ENCODE data around the gene RAVER1. TPM values are rescaled to one million over a fixed set of nuclear protein-coding genes. Genes with fewer than 3 reads are reported as not detected.

Gene RAVER1
- total RNA-seq, 4 donors from 2014 or later = 7.4 to 42.4 (median 16.4) TPM

DNA sequence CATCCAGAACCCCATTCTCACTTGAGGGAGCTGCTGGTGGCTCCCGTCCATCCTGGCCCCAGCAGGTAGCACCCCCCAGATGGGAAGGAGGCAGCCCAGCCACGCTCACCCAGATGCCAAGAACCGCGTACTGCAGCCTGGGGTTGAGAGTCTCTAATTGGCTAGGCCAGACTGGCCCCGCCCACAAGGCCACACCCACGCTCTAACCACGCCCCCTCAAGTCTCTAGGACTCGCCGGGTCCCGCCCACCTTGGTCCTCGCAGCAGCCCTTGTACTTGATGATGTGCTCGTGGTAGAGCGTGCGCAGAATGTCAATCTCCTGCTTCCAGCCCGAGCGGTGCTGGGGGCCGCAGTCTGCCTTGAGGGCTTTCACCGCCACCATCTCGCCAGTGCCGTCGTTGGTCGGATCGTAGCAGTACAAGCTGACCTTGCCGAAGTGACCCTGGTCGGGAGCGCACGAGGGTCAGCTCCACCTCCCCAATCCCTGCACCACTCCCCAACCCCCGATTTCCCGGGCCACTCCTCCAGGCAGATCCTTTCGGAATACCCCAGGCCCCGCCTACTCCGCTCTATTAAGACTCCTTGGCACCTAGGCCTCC, 20.6 kb upstream of the RAVER1 start:
- DNase-seq = peak; percentile 32 to 49
- H3K27me3 ChIP-seq = no peaks in the 10 kb centered on the region
- intact Hi-C loops (cut with DNase I; ENCODE audit: low total_unique reads) = no loop called here
- no peaks in the 10 kb centered on the region for H3K4me1 ChIP-seq
- no peaks in the 10 kb centered on the region for H3K36me3 ChIP-seq
- H3K27ac ChIP-seq = peak overlapping the region in 1 of 2 donors; percentile 22
- H3K4me3 ChIP-seq = no peak overlapping the region
- TF ChIP-seq, protein P1, sequence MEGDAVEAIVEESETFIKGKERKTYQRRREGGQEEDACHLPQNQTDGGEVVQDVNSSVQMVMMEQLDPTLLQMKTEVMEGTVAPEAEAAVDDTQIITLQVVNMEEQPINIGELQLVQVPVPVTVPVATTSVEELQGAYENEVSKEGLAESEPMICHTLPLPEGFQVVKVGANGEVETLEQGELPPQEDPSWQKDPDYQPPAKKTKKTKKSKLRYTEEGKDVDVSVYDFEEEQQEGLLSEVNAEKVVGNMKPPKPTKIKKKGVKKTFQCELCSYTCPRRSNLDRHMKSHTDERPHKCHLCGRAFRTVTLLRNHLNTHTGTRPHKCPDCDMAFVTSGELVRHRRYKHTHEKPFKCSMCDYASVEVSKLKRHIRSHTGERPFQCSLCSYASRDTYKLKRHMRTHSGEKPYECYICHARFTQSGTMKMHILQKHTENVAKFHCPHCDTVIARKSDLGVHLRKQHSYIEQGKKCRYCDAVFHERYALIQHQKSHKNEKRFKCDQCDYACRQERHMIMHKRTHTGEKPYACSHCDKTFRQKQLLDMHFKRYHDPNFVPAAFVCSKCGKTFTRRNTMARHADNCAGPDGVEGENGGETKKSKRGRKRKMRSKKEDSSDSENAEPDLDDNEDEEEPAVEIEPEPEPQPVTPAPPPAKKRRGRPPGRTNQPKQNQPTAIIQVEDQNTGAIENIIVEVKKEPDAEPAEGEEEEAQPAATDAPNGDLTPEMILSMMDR (IDR thresholded peaks at IDR 0.05) = no peak
- TF ChIP-seq POLR2A (IDR thresholded peaks at IDR 0.05) = no peak
- H3K9me3 ChIP-seq = no peaks in the 10 kb centered on the region

DNA sequence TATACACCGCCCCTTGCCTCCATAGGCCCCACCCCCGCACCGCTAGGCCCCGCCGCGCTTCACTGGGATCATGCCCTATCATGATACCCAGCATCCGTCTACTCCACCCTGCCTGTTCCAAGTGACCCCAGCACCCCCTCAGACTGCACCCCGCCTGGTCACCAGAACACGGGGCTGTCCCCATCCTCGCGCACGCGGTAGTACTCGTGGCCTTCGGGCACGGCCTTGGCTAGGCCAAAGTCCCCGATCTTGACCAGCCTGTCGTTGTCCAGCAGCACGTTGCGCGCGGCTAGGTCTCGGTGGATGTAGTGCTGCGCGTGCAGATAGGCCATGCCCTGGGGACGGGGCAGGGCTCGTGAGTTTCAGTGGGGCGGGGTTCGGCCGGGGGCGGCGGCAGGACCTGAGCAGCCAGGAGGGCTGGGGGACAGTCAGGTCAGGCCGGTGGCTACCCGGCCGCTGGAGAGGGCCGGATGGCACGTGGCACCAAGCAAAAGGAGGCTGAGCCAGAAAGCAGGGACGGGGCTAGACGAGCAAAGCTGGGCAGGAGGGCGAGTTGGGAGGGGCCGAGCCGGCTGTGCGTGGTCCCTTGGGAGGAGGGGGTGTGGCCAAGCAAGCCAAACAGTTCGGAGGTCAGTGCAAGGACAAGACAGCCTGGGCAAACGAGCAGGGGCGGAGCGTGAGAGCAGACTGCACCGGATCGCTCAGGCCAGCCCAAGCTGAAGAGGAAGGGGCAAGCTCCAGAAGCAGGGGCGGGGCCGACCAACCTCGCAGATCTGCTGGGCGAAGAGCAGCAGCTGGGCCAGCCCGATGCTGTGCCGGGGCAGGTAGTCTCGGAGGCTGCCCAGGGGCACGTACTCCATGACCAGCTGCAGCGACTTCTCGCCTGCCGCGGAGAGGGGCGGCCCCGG, 19.7 kb upstream of the RAVER1 start:
- peak; percentile 52 to 60 for DNase-seq
- H3K9me3 ChIP-seq = no peaks in the 10 kb centered on the region
- no peaks in the 10 kb centered on the region for H3K27me3 ChIP-seq
- H3K4me3 ChIP-seq = no peak overlapping the region
- TF ChIP-seq, protein P1 (IDR thresholded peaks at IDR 0.05) = no peak
- TF ChIP-seq POLR2A (IDR thresholded peaks at IDR 0.05) = no peak
- no peaks in the 10 kb centered on the region for H3K4me1 ChIP-seq
- H3K27ac ChIP-seq = peak overlapping the region in 1 of 2 donors; percentile 22
- intact Hi-C loops (cut with DNase I; ENCODE audit: low total_unique reads) = no loop called here
- no peaks in the 10 kb centered on the region for H3K36me3 ChIP-seq

DNA sequence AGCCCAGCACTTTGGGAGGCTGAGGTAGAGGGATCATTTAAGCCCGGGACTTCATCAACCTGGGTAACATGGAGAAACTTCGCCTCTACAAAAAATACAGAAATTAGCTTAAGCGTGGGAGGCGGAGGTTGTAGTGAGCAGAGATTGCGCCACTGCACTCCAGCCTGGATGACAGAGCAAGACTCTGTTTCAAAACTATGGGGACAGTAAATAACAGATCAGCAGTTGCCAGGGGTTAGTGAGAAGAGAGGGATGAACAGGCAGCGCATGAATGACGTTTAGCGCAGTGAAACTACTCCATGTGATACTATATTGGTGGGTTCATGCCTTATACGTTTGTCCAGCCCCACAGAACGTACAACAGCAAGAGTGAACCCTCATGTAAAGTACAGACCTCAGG, 13.2 kb upstream of the RAVER1 start:
- TF ChIP-seq POLR2A (IDR thresholded peaks at IDR 0.05) = no peak
- TF ChIP-seq, protein P1 (IDR thresholded peaks at IDR 0.05) = no peak
- no peaks in the 10 kb centered on the region for H3K36me3 ChIP-seq
- no peaks in the 10 kb centered on the region for H3K9me3 ChIP-seq
- DNase-seq = no peak
- no peak overlapping the region for H3K27ac ChIP-seq
- intact Hi-C loops (cut with DNase I; ENCODE audit: low total_unique reads) = no loop called here
- no peaks in the 10 kb centered on the region for H3K27me3 ChIP-seq
- no peaks in the 10 kb centered on the region for H3K4me1 ChIP-seq
- no peak overlapping the region for H3K4me3 ChIP-seq

DNA sequence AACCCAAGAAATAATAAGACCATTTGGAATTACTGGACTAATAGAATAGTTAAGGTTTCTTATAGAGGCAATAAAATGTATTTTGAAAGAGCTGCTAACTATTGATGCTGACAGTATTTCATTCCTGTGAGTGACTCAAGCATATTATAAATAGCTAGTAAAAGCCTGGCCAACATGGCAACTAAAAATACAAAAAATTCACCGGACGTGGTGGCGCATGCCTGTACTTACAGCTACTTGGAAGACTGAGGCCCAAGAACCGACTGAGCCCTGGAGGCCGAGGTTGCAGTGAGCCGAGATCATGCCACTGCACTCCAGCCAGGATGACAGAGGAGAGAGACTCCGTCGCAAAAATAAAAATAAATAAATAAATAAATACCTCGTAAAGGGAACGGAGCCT, 11.5 kb upstream of the RAVER1 start:
- H3K27ac ChIP-seq = no peak overlapping the region
- no peaks in the 10 kb centered on the region for H3K4me1 ChIP-seq
- DNase-seq = no peak
- H3K4me3 ChIP-seq = no peak overlapping the region
- TF ChIP-seq, protein P1 (IDR thresholded peaks at IDR 0.05) = no peak
- TF ChIP-seq POLR2A (IDR thresholded peaks at IDR 0.05) = no peak
- no peaks in the 10 kb centered on the region for H3K36me3 ChIP-seq
- H3K27me3 ChIP-seq = no peaks in the 10 kb centered on the region
- H3K9me3 ChIP-seq = no peaks in the 10 kb centered on the region
- intact Hi-C loops (cut with DNase I; ENCODE audit: low total_unique reads) = no loop called here

DNA sequence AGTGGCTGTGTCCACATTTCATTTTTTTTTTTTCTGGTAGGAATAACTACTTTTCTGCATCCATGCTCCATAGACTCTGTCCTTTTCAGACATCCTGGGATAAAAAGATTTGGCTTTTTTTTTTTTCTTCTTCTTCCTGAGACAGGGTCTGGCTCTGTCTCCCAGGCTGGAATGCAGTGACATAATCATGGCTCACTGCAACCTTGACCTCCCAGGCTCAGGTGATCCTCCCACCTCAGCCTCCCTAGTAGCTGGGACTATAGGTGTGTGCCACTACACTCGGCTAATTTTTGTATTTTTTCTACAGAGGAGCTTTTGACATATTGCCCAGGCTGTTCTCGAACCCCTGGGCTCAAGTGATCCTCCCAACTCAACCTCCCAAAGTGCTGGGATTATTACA, 10.2 kb upstream of the RAVER1 start:
- no peak overlapping the region for H3K27ac ChIP-seq
- no peaks in the 10 kb centered on the region for H3K9me3 ChIP-seq
- TF ChIP-seq, protein P1 (IDR thresholded peaks at IDR 0.05) = no peak
- no peak for TF ChIP-seq POLR2A (IDR thresholded peaks at IDR 0.05)
- no peaks in the 10 kb centered on the region for H3K4me1 ChIP-seq
- no peaks in the 10 kb centered on the region for H3K27me3 ChIP-seq
- no peak for DNase-seq
- H3K4me3 ChIP-seq = no peak overlapping the region
- intact Hi-C loops (cut with DNase I; ENCODE audit: low total_unique reads) = no loop called here
- H3K36me3 ChIP-seq = no peaks in the 10 kb centered on the region

Measured in uterus (tissue), 4 donors.